GM19372 (cell line): ENCODE measurements around the gene RCC2.

Experiments used
- ATAC-seq: cut with Tn5 transposase; IDR thresholded peaks from one replicate; pipeline ENCODE4 v1.9.1; 2021; ENCODE audit warnings: mild to moderate bottlenecking, low read depth, moderate library complexity; ENCODE audit not compliant: unreplicated experiment

Gene RCC2

DNA sequence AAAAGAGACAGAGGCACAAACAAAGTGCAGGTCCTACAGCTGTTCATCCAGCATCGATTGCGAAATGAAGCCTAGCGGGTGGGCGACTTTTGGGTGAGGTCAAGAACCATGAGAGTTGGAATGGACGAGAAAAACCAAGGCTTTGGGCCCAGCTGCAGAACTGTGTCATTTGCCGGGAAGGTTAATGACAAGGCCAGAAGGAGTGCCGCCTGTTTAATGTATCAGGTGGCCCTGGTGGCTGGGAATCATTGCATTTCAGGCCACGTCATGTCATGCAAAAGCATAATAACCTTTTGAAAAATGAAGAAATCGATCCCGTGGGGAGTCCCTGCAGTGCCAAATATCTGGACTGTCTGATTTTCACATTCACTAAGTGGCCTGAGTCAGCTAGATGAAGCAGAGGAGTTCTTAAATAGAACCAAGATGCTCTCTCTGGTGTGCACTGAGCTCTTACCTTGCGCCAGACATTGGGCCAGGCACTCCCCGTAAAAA is 8.1 kb upstream of the RCC2 start:
- ATAC-seq = no peak

DNA sequence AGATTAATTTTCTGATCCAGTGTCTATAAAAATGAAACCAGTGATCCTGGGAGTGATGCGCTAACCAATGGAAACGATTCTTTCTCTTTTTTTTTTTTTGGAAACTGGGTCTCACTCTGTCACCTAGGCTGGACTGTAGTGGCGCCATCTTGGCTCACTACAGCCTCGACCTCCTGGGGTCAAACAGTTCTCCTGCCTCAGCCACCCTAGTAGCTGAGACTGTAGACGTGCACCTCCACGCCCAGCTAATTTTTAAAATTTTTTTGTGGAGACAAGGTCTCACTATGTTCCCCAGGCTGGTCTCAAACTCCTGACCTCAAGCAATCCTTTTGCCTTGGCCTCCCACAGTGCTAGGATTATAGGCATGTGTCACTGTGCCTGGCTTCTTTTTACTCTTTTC is 3.4 kb upstream of the RCC2 start:
- no peak for ATAC-seq

DNA sequence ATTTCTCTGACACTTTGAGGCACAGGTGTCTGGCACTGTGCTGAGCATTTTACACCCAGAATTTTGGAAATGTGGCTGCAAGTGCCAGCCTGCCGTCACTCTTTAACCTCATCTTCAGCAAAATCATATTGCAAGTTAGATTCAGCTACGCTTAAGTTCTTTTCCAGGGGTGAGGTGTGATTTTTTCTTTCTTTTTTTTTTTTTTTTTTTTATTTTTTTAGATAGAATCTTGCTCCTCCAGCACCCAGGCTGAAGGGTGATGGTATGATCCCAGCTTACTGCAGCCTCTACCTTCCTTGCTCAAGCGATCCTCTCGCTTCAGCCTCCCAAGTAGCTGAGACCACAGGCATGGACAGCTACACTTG is 2.5 kb upstream of the RCC2 start:
- ATAC-seq = no peak

DNA sequence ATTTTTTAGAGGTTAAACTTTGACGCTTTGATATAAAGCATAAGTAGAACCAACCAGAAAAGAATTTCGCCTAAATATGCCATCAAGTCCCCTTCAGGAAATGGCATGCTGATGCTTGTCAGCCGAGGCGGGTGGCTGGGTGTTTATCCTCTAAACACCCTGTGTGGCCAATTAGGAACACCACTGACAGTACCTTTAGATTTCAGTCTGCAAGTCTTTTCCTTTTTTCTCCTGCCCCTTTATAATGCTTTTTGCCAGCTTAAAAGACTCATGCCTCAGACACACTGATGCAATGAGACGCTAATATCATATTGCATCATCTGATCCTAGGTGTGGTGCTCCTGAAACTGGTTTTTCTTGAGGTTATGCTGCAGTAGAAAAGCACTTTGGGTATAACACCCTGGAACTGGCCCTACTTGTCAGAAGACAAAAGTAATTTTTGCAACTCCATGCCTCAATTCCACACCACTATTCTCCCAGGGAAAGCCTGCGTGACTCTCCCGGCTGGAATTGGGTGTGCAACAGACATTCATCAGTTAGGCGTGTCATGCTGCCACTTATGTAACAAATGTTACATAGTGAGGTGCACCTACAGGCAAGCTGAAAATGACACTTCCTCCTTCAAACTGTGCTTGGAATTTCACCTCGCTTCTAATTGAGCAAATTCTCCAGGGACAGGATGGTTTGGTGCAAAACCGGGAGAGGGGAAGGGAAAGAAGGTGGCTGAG is 2.0 kb upstream of the RCC2 start:
- ATAC-seq = no peak

DNA sequence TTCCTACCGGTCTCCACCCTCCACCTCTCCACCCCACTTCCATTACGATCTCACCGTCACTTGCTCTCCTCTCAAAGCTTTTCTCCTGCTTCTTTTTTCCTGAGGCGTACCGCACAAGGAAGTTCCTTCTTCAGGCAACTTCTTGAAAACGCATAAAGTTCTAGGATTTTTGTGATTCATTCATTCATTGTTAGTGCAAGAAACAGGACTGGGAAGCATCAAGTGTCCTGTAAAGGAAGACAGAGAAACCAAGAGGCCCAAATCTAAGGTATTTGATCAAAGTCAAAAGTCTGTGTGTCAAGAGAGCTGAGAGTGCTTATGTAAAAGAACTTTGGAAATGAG is 1.3 kb upstream of the RCC2 start:
- no peak for ATAC-seq

DNA sequence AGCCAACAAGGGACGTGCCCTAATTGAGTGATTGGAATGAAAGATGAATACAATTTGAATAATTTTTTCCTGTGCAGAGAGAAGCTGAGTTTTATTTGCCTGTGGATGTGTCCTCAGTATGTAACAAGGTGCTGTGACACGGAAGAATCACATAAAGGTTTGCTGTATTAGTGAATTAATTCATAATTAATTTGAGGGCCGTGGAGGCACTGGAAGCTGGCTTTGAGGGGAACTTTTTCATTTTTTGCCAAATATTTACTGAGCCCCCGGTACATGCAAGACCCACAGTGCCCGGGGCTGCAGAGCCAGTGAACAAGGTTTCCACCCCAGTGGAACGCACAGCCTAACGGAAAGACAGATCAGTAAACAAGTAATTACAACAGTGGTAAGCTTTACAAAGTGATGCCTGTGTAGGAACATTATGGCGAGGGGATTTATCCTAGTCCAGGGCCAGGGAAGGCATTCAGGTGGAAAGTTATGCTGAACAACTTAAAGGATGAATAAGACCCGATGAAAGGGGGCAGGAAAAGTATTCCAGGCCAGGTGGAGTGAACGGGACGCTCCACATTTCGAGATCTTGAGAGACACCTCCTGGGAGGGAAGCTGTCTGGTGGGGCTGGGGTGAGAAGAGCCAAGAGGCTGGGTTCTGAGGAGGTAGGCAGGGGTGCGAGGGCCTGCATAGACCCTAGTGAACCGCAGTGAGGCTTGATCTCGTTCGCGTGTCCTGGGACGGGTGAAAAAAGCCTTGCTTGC is 773 bp upstream of the RCC2 start:
- ATAC-seq = no peak

DNA sequence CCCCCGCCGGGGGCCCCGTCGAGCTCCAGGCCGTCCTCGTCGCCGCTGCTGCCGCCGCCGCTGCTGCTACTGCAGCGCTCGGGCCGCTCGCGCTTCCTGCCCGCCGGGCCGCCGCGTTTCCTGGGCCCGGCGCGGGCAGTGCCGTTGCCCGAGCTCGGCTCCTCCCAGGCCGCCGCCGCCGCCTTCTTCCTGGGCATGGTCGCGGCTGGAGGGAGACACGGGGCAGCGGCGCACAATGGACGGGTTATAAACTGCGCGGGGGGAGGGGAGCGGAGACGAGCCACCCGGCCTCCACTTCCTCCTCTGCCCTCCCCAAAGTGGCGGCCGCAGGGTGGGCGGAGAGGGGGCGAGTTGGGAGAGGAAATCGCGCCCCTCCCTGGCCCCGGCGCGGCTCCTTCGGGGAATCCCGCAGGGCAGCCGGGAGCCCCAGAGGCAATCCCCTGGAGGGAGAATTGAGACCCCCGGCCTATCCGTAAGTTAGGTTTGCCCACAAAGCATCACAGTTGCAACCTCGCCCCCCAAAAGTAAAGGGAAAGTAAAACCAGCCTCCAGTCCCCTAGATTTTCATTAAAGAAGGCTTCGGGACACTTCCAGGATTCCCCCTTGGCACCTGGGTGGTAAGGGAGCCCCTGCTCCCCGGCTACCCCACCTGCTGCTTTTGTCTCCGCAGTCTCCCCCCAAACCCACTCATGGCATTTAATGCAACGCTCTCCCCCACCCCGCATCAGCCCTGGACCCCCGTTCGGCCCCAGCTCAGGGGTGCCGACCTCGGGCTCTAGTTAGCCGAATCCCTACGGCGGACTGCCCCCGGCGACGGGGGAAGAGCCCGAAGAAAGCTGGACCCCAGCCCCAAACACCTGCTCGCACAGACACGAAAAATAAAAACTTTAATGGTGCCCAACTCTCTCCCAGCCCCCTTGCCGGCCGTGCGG is 893 bp downstream of the RCC2 start:
- ATAC-seq = no peak

DNA sequence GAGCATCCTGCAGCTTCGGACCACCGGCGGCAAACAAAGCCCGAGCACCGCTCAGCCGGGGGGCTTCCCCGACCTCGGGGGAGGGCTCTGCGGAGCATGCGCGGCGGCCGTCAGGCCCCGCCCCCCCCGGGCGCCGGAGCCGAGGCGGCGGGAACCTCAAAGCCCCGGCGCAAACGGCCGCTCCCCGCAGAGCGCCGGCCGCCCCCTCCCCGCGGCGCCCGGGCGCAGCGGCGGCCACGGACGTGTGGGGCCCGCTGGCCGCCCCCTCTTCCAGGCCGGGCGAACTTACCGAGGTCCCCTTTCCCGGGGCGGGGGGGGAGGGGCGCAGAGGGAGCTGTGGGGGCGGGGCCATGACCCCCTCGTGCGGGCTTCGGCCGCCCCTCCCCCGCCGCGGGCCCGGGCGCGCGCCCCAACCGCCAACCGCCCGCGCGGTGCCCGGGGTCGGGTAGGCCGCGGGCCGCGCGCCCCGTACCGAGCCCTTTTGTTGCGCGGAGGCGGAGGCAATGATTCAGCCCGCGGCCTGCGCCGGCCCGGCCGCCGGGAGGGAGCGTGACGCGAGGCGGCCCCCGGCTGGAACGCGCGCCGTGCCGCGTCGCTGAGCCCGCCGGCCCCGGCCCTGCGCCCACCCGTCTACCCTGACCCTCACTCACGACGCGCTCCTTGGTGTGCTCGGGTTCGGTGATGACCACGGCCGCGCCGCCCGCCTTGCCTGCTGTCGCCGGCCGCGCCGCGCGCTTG is 1.7 kb downstream of the RCC2 start:
- ATAC-seq = no peak

DNA sequence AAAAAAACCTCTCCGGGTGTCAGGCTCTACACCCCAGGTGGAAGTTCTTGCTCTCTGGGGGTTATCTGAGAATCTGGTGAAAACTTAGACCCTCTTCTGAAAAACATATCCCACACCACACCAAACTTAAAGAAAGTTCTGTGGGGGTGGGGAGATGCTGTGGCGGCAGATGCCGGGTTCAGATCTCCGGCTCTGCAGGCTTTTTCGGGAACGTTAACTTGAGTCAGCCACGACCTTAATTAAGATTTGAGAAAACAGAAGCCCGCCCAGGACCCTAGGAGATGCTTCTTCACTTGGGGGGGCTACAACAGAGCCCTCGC is 2.3 kb downstream of the RCC2 start:
- no peak for ATAC-seq

DNA sequence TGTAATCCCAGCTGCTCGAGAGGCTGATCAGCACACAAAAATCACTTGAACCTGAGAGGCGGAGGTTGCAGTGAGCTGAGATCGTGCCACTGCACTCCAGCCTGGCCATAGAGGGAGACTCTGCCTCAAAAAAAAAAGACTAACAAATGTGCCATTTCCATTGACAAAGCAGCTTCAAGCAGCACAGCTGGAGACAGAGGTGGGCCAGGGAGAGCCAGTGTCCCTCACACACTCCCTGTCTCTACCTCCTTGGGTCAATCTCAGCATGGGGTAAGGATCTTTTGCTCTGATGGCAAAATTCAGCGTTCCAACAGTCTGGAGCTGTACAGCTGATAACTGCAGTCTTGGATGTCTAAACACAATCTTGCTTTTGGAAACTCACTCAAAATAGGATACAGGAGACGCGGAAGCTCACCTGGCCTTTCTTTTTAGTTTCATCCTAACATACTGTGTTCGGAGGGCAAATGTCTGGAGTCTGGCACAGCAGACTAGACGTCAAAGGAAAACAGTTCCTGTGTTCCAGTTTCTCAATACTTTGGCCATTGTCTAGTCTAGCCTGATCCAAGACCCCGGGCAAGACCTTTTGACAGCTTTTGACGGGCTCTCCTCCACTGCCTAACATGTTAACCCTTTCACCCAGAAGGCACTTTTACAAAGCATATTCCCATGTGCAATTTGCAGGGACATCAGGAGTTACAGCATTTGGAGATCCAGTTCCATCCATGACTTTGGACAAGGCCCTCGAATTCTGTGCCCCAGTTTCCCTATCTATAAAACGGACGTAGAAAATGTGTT is 2.9 kb downstream of the RCC2 start:
- no peak for ATAC-seq

DNA sequence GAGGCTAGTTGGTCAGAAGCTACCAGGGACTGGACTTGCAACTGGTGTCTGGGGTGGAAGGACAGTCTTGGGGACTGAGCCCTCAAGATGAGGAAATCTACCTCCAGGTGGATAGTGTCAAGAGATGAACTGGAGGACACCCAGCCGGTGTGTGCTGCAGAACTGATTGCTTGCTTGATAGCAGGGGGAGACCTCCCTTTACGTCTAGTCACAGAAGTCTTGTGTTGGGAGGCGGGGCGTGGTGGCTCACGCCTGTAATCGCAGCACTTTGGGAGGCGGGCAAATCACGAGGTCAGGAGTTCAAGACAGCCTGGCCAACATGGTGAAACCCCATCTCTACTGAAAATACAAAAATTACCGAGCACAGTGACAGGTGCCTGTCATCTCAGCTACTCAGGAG is 4.9 kb downstream of the RCC2 start:
- no peak for ATAC-seq

DNA sequence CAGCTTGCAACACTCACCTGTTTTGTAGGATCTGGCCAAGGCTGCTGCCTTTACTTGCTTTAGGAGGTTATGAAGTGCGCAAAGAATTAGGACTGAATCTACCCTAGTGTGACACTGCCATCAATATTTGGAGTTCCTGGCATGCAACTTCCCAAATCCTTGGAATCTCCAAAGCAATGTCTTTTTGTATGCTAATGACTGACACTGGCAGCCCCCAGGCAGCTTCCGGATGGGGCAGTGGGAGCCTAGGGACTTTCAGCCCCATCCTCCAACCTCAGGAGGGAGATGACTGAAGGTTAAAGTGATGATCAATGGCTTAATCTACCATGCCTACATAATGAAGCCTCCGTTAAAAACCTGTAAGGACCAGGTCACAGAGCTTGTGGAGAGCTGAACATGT is 5.5 kb downstream of the RCC2 start:
- ATAC-seq = no peak

DNA sequence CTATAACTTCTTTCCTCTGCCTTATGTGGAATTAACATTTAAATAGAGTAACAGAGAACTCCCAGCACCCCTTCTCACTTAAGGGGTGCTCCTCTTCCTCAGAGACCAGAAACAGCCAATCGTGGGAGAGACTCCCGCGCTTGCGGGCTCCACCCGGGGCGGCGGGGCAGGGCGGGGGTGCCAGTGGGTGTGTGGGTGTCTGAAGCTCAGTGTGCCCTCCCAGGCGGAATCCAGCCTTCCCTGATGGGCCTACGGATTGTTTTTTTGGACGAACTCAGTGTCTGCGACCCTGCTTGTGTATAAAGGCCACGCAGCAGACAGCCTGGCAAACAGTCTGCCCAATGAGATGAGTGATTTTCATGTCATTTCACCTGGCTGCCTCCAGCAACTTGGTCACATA is 6.2 kb downstream of the RCC2 start:
- ATAC-seq = no peak

DNA sequence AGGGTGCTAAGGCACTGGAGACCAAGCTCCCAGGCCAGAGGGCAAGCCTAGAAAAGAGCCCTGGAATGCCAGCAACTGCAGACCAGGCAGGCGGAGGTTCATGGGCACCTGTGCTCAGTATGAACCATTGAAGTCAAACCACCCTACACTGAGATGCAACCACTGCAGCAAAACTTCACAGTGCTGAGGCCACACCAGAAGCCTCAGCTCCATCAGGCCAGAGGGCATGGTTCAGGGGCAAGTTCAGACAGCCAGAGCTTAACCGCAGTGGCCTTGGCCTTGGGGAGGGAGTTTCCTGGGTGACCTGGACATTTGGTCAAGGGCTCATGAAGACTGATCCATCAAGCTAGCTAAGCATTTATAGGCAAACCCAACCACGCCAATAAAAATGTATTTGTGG is 7.1 kb downstream of the RCC2 start:
- ATAC-seq = no peak

DNA sequence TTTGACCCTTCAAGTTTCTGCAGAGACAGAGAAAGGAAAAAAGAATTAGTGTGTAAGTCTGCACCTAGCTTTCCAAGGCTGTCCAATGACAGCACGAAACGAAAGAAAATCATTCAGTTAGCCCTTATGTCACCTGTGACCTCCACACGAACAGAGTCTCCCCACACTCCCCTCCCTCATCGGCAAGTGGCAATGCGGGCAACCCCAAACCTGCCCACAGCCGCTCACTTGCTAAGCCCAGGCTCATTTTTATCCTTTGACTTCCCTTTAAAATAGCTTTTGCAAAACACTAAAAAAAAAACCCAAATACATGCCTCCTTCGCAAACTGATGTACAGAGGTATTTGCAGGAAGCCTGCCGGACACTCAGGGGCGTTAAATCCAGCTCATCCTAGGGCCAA is 10.3 kb downstream of the RCC2 start:
- ATAC-seq = no peak

DNA sequence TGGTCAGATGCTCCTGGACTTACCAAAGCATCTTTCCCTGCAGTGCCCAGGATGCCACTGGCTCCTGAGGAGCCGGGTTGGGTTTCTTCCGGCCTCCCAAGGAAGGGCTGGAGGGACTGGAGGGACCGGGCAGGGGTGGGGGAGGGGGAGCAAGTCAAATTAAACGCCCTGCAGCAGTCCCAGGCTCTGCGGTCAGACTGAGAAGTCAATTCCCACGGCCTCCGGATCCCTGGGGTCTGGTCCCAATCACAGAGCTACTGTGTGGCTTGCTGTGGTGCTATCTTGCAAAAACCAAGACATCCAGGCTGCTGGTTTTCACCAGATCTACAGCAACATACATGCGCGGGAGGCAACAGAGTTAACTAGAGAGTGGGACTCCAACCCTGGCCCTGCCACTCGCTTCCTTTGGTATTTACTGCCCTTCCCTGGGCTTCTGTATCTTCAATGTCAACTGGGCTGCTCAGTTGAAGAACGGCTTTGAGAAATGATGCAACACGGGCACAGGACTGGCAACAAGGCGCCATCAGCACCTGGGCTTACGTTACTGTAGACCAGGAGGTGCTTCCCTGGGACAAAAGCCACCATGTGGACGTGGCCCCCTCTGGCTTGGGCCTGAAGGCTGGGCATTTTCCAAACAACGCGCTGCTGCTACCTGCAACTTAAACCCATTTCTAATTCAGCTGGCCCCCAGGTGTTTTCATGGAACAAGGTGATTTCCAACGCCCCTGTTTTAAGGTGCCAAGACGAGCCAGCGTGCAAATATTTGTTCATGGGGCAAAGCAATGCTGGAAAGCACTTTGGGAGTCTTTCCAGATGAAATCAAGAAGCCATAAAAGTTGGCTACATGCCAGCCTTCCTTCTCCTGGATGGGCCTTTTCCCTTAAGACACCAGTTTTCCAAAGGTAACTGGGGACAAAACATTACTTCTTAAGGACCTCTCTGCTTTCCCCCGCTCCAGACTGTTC is 11.5 kb downstream of the RCC2 start:
- no peak for ATAC-seq

DNA sequence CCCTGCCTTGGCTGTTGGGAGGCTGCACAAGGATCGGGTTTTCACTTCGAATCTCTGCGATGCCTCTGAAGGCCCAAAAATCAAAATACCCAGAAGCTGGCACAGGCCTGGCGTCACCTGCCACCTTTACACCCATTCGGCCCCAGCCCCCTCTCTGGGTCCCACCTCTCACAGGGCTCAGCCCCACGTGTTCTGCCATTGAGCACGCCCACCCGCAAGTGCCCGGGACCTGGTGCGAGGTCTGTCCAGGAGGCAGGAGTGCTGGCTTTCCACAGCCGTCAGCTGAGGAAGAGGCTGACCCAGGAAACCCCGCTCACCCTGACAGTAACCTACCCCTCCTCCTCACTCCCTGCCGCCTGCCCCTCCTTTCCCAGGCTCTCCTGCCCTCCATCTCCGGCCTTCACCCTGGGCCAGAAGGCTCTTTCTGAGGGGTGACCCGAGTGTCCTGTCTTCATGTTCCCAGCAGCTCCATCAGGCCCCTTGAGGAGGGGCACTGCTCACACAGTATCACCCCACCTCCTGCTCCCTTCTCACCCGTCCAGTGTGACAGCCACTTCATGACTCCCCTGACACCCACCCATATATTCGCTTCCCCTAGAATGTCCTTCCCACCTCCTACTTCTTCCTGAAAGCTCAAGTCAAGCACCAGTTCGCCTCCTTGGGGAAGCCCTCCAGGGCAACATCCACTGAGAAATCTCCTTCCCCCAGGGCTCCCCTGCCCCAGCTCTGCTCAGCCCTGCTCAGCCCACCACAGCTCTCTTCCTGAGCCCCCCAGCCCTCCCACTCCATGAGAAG is 13.5 kb downstream of the RCC2 start:
- ATAC-seq = no peak

DNA sequence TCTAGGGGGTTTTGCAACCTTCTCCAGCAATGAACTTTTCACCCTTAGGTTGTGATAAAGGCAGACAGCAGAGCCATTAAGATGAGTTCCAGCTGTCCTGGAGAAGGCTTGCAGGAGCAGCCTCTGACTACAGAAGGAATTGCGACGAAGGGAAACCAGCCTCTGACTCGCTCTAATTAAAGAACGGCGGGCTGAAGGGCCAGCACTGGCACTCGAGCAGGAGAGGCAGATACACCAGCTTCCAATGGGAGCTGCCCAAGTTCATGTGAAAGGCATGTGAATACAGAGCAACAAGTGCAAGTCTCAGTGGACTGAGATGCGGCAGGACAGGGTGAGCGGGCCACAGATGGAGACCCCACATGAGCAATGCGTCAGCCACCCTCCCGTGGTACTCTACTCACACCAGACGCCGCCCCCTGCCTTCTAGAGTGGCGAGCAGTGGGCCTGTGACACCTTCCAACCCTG is 15.7 kb downstream of the RCC2 start:
- no peak for ATAC-seq
